Activated CD4-positive, alpha-beta T cell treated with anti-CD3 and anti-CD28 coated beads for 24 hours (primary cell): ENCODE data around the gene SFR1.

Experiments
- DNase-seq, 2 donors: peaks; one replicate each; pipeline ENCODE4 v3.0.0-alpha.2; 2020; ENCODE audit warnings: low read depth in 2 of 2

Gene SFR1

GRCh38 chr10:104104926-104105325, 17.0 kb upstream of the SFR1 start:
- no peak for DNase-seq

DNA sequence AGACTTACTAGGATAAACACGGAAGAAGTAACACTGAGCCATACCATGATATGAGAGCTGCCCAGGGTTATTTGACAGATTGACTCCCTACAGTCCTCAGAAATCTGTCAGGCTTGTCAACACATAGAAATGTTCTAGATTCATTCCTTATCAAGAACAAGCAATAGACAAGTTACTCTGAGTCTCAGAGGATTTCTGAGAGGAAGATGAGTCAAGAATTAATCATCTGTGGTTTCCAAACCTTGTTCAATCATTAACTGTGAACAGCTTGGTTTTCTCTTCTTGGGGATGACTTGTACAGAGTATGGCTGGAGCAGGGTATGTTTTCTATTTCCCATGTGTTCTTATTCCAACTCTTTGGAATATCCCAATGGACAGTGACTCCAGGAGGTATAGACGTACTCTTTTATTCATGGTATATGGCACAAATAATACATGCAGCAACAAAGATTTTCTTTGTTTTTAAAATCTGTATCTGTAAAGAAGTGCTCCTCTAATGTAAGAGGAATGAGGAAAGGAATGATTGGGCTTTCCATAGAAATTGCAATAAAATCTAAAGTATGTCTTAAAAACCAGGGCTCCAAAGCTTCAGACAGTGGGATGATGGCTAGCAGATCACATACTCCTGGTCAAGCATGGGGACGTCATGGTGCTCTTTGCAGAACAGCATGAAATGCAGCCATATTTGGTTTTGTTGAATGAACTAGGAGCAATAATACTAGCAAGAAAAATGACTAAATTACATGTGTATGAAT, 11.9 kb upstream of the SFR1 start:
- DNase-seq, result no peak

GRCh38 chr10:104113376-104113956, 8.5 kb upstream of the SFR1 start:
- DNase-seq, result no peak

DNA sequence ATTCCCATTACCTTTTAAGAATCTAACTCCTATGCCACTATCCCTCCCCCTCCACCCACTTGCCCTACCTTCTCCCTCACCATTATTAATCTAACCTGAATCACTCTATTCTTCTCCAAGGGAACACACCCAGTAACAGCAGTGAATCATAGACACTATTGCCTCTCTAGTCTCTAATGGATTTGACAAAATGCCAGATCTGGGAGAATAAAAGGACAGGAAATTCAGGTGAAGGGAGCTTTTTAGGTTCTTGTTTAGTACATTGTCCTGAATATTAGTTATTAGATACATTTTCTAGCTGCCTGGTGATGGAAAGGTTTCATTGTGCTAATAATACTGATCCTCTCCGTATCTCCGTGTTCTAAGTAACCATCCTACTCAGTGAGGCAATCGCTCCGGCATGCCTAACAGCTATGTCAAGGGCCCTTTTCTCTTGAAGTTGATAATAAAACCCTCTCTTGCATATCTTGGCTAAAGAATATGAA, 4.1 kb upstream of the SFR1 start:
- DNase-seq, result no peak

DNA sequence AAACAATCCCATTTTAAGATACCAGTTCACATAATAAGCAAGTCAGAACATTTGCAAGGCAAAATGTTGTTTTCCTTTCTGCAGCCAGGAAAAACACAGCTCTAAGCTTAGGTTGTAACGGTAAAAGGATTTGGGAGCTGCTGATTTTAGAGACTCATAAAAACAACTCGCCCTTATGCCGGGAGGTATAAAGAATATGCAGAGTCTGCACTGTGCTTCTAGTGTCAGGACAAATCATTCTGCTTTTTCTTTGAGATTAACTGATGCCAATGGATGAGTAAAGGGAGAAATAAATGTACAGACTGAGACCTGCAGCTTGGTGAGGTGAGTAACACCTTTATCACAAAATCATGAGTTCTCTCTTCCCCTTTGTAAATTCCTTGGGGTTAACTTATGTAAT, 2.0 kb upstream of the SFR1 start:
- DNase-seq, result no peak

GRCh38 chr10:104120512-104120902, 1.5 kb upstream of the SFR1 start:
- no peak for DNase-seq

- peak; percentile 70 to 74 for DNase-seq
Measured at GRCh38 chr10:104120903-104121484, 977 bp upstream of the SFR1 start.

GRCh38 chr10:104122225-104123107, 495 bp downstream of the SFR1 start:
- no peak for DNase-seq

DNA sequence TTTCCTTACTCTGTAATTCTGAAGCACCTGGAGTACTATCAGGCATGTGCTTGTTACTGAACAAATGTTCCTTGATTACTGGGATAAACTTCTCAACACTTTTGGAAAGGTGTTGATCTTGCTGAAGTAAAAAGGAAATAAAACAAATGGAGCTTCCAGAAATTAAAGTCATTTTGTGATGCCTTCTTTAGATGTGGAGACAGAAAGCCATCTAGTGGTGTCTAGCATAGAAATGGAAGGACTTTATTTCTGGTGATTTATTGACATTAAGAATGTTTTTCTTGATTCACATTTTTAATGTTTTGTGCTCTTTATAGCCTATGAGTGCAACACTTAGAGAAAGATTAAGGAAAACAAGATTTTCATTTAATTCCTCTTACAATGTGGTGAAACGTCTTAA, 1.4 kb downstream of the SFR1 start:
- no peak for DNase-seq

- no peak for DNase-seq
Measured at GRCh38 chr10:104127411-104127810, 5.4 kb downstream of the SFR1 start.

- no peak for DNase-seq
Measured at GRCh38 chr10:104128214-104128613, 6.2 kb downstream of the SFR1 start.

- no peak for DNase-seq
Measured at GRCh38 chr10:104130041-104130440, 8.1 kb downstream of the SFR1 start.

DNA sequence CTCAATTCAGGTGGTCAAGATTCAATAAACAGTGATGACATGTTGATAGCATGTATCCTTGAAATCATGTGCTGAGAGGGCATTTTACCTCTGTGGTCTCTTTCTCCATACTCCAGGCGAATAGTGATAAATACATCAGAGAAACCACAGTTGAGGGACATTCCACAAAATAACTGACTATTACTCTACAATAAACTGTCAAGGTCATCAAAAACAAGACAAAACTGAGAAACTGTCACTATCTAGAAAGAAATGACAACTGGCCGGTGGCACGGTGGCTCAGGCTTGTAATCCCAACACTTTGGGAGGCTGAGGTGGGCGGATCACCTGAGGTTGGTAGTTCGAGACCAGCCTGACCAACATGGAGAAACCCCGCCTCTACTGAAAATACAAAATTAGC, 16.2 kb downstream of the SFR1 start:
- no peak for DNase-seq

DNA sequence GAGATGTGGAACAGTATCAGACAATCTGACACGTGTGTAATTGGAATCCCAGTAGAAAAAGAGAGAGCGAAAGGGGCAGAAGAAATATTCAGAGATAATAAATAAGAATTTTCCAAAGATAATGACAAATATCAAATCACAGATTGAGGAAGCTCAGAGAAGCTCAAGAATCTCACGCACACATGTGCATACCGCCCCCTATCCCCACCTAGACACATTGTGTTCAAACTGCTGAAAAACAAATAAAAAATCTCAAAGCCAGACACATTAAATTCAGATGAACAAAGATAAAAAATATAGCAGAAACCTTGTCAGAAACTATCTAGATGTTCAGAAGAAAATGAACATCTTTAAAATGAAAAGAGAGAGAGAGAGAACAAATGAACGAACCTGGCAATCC, 17.2 kb downstream of the SFR1 start:
- no peak for DNase-seq

DNA sequence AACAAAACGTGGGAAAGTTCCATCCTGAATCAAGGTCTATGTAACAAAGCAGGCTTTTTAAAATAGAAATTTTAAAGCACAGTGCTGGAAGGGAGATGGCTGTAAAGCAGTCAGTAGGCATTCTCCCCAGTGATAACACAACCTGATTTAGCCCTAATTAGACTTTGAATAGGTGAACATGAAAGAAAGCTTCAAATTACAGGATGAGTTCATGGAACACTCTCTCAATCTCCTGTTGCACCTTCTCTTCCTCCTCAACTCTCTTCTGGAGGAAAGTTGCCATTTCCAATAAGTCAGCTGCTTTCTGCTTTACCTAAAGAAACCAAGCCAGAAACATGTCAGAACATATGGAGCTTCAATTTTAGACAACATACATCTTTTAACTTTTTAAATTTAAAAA, 20.1 kb downstream of the SFR1 start:
- no peak for DNase-seq

GRCh38 chr10:104143829-104144228, 21.9 kb downstream of the SFR1 start:
- DNase-seq, result no peak

- DNase-seq, result no peak
Measured at GRCh38 chr10:104144931-104145330, 23.0 kb downstream of the SFR1 start.

- DNase-seq, result no peak
Measured at GRCh38 chr10:104146882-104147281, 24.9 kb downstream of the SFR1 start.

- DNase-seq, result no peak
Measured at GRCh38 chr10:104150139-104150538, 28.2 kb downstream of the SFR1 start.

DNA sequence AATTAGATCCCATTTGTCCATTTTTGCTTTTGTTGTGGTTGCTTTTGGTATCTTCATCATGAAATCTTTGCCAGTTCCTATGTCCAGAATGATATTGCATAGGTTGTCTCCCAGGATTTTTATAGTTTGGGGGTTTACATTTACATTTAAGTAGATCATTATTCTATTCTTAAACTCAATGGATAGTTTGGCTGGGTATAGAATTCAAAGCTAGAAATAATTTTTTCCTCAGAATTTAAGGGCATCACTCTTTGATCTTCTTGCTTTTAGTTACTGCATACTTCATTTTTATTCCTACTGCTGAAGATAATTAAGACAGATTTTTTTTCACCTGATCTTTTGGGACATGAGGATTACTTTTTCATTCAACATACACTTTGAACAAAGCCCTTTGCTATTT, 29.8 kb downstream of the SFR1 start:
- no peak for DNase-seq

- no peak for DNase-seq
Measured at GRCh38 chr10:104155591-104155990, 33.6 kb downstream of the SFR1 start.

- no peak for DNase-seq
Measured at GRCh38 chr10:104170610-104171254, 48.8 kb downstream of the SFR1 start.
